A204.1 (cell line): ENCODE results near the gene GDF10.

Experiments used
- FAIRE-seq: peaks from 2 replicates; lab custom pipeline; 2012; peaks lifted over from hg19 to GRCh38; lab: Jason Lieb, UNC

Gene GDF10

GRCh38 chr10:47294501-47294900 lies 5.5 kb upstream of the GDF10 start:
- FAIRE-seq = no peak

DNA sequence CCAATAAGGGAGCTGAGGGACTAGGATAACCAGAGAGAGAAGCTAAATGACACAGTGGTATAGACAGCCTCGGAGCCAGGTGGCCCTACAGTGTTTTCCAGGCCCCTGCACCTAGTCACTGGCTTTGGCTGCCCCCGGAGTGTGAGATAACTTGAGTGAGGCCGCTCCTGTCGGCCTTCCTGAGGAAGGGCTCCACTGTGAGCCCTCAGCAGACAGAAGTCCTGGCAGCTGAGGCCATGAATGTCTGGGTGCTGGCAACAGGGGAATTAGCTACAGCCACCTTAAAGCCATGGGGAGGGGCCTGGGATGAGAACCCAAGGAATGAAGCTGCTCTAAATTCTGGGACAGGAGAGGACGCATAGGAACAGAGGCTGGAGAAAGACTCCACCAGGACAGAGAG lies 4.6 kb upstream of the GDF10 start:
- FAIRE-seq = no peak

DNA sequence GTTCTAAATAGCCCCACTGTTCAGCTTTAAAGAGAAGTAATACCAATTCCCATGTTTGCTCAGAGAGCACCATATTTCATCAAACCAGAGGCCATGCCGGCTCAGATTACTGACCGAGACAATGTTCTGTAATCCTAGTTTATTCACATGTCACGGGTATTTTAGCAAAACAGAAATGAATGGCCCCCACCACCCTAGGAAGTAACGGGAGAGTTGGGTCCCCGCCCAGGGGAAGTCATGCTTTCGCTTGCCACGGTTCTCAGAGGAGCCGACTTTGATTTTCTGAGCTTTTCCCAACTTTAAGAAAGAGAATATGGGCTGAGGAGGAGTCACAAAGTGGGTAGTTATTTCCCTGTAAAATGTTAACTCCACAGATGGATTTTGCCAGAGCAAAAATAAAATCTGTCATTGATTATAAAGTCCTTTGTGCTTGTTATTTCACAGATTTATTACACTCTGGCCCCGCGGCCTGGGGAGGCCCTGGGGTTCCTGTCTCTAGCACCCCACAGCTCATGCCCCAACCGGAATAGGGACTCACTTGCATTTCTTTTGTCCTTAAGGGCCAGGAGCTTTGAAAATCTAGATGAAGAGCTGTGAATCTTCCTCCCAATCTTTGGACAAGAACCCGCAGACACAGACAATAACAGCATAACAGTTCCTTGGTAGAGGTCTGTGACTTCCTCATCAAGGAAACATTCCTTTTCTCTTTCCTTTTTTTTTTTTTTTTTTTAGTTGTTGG lies 3.7 kb upstream of the GDF10 start:
- FAIRE-seq = no peak

- no peak for FAIRE-seq
These were observed 3.1 kb upstream of the GDF10 start for GRCh38 chr10:47296941-47297340.

DNA sequence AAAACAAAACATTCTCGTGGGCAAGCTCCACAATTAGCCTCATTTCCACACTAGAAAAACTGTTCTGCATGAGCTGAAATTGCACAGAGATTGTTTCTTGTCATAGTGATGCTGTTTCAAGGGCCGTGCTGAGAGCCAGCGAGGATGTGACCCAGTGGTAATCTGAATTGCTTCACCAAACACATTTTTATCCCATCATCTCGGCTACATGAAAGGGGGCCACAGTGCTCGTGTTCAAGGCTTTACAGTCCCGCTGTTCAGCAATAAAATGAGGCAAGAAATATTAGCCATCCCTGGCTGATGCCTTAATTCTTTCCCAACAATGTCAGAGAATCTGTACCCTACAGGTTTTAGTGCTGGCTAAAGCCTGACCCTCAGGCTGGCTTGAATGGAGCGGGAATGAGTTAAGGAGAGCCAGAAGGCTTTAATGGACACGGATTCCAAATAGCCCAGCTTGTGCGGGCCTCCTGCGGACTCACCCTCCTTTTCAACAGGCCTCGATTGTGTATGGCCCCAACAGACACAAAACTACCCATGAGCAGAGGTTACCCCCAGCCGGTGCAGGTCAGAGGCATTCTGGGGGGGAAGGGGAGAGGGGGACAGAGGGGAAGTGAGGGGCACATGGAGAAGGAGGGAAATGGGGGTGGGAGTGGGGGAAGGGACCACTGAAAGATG lies 2.0 kb upstream of the GDF10 start:
- no peak for FAIRE-seq

- FAIRE-seq = no peak
These were observed 1.3 kb upstream of the GDF10 start for GRCh38 chr10:47298715-47299114.

DNA sequence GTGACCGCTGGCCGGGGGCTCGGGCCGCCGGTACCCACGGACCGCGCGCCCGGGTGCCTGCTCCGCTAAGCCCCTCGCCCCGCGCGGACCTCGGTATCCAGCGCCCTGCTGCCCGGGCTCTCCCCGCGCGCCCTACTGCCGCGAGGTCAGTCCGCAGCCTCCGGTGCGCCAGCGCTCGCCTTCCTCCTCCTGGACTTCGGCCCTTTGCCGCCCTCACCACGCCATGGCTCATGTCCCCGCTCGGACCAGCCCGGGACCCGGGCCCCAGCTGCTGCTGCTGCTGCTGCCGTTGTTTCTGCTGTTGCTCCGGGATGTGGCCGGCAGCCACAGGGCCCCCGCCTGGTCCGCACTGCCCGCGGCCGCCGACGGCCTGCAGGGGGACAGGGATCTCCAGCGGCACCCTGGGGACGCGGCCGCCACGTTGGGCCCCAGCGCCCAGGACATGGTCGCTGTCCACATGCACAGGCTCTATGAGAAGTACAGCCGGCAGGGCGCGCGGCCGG lies 483 bp downstream of the GDF10 start:
- no peak for FAIRE-seq

DNA sequence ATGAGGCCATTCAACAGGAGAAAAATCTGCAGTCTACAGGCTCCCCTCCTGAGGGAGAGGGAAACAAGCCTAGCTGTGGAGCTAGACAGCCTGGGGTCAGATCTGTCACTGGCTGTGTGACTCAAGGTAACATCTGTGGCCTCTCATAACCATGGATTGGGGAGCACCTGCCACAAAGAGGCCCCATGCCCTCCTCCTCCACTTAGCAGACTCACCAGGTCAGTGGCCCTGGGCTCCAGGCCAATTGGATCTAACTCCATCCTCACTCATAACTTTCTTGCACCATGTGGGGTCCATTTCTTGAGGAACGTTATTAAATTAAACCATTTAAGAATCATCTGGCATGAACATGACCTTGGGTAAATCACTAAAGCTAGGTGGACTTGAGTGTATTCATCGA lies 1.8 kb downstream of the GDF10 start:
- no peak for FAIRE-seq

GRCh38 chr10:47303105-47303504 lies 3.1 kb downstream of the GDF10 start:
- no peak for FAIRE-seq

DNA sequence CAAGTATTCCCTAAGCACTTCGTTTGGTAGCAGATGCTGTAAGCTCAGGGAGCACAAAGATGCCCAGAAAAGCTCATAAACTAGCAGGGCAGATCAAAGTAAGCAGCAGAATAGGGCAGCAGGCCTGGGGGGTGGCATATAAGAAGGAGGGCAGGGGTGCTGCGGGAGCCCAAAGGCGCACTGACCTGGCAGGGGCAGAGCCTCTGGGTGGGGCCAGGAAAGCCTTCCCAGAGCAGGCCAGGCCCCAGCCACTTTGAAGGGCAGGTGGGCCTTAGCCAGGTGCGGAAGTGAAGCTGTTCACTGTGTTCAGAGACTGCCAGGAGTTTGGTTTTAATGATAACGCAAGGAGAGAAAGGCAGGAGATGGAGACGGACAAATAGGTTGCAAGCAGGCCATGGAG lies 3.9 kb downstream of the GDF10 start:
- no peak for FAIRE-seq

DNA sequence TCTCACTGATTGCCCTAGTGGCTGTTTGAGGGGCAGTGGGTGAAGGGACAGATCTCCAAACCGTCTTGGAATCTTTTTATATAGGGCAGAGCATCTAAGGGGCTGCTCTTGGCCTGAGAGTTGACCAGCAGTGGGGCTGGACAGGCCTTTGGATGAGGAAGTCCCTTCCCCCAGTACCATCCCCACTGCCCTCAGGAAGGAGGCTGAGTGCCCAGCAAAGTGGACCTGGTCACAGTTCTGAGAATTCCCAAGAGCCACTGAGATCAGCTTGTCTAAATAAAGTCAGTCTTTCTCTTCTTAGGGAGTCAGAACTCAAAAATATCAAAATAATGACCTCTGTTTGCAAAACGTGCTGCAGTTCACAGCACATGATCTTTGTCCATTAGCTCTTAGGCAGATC lies 5.6 kb downstream of the GDF10 start:
- FAIRE-seq = no peak

DNA sequence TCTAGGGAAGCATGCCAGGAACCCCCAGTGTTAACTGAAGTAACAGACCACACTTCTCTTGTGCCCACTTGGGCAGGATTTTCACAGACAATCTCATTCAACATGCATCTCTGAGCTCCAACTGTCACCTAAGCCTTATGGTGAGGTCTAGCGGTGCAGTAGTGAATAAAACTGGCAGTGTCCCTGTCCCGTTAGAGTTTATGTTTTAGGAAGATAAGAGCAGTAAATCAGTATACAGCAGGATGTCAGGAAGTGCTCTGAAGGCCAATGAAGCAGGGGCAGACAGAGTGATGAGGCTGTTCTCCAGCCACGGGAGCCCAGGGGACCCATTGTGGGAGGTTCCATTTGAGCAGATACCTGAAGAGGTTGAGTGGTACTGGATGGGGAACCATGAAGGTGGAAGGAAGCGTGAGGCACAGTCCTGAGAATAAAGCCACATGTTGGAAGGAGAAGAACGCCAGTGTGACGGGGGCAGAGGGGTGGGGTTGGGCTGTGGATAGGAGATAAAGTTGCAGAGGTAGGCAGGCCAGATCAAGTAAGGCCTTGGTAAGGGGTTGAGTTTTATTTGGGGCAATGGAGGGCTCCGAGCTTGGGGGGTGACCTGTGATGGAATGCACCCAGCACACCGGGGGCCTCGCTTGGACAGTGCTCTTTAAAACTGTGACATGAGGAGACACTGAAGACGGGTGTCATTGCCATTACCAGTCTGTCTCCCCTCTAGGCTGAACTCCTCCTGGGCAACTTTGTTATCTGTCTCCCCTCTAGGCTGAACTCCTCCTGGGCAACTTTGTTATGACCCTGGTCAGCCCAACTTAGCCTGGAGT lies 6.6 kb downstream of the GDF10 start:
- no peak for FAIRE-seq

DNA sequence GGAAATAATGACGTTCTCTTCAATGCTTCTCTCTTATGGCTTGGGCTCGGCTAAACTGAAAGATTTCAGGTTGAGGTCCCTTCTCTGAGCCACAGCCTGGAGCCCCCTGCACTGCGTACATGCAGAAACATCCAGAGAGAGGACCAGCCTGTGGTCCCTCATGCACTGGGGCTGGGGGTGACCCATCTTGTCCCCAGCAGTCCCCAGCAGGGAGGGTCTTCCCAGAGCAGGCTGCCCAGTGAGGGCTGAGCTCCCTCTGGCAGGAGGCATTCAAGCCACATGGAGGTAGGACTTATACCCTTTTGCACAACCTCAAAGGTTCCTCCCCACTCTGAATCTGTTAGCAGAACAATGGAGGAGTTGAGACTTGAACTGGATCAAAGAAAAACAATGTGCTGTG lies 7.4 kb downstream of the GDF10 start:
- no peak for FAIRE-seq

DNA sequence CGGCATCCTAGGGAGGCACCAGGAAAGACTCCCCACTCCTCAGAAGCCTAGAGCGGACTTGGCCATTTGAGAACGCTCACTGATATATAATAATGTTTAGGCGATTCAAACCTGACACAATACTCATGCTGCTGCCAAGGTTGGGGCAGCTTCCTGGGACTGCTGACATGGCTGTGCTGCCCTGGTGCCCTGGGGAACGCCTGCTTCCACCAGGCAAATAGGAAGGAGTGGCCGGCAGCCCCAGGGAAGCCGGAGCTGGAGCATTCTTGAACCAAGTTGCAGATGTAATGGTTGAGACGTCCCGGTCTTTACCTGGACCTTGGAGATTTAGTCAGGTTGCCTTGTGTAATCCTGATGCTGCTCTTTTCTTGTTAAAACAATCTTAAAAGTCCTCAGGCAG lies 8.8 kb downstream of the GDF10 start:
- FAIRE-seq = no peak

GRCh38 chr10:47309408-47310089 lies 9.6 kb downstream of the GDF10 start:
- FAIRE-seq = no peak

DNA sequence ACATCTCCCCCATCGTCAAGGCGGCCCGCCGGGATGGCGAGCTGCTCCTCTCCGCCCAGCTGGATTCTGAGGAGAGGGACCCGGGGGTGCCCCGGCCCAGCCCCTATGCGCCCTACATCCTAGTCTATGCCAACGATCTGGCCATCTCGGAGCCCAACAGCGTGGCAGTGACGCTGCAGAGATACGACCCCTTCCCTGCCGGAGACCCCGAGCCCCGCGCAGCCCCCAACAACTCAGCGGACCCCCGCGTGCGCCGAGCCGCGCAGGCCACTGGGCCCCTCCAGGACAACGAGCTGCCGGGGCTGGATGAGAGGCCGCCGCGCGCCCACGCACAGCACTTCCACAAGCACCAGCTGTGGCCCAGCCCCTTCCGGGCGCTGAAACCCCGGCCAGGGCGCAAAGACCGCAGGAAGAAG lies 10.1 kb downstream of the GDF10 start:
- FAIRE-seq = no peak

DNA sequence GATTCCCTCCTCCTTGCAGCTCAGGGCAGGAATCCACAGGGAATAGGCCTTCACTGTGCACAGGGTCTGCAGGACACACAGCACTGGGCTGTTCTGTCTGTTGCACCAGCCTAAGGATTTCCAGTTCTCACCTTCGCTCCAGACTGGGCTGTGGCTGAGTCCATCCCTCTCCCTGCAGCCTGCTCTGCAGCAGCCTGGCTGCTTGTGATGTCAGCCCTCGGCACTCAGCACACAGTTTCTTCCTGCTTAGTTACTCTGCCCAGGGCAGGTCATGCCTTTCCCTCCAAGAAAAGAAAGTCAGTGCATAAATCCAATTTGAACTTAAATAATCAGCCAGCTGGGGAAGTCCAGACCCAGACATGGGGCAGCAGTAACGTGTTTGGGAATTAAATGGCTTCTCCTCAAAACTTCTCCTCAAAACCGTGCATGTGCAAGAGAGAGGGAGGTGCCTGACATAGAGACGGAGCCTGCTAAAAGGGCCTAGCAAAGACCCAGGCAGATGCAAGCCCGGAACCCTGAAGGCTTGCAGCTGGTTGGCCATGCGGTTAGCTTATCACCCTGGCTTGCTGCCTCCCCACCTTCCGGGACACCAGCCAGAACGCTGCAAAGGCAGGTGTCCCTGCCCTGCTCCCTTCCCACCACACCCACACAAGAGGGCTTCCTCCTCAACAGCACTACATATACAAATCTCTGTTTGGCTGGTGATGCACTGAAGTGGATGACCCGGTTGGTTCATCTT lies 11.4 kb downstream of the GDF10 start:
- FAIRE-seq = no peak

GRCh38 chr10:47311932-47312662 lies 12.1 kb downstream of the GDF10 start:
- no peak for FAIRE-seq

GRCh38 chr10:47312663-47312995 lies 12.6 kb downstream of the GDF10 start:
- no peak for FAIRE-seq

- FAIRE-seq = no peak
These were observed 14.5 kb downstream of the GDF10 start for GRCh38 chr10:47314416-47314970.

GRCh38 chr10:47315421-47315820 lies 15.4 kb downstream of the GDF10 start:
- FAIRE-seq = no peak
